ENCODE results near the gene GMNN.

DNA sequence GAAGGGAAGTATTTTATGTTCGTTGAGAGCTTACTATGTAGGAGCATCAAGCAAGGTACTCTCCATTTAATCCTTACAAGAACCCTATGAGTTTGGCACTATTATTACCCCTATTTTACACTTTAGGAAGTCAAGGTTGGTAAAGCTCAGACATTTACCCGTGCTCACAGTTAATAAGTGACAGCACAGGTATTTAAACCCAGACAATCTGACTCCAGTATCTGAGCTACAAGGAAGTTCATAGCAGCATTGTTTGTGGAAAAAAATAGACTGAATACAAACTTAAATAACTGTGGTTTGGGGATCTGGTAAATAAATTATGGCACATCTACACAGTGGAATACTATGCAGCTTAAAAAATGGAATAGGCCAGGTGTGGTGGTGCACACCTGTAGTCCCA lies 21.2 kb upstream of the GMNN start:
- no peak for TF ChIP-seq CTCF (IDR thresholded peaks at IDR 0.05)
- TF ChIP-seq EZH2 (IDR thresholded peaks at IDR 0.05; ENCODE audit: borderline replicate concordance, insufficient read depth, low read depth, low read length, poor library complexity, severe bottlenecking), result no peak
